ENCODE data around the gene GPR156.

DNA sequence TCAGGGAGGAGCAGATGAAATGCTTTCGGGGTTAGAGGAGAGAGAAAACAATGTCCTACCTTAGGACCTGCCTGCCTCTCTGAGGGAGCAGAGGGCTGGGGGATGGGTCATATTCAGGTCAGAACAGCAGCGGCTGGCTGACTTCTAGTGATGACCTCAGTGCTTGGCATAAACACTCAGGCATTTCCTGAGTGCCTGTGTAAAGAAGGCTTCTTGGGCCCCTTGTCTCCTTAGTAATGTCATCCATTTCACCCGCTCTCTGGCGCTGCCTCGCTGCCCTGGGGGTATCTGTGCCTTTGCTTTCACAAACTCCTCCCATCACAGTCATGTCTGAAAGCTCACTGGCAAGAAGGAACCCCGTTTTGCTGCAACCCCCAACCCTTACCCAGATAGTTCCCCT is 107.9 kb downstream of the GPR156 start:
- TF ChIP-seq EP300 (IDR thresholded peaks at IDR 0.05; ENCODE audit: borderline replicate concordance in 1 of 2, low read depth in 1 of 2, low read length in 1 of 2) (peak in 1 of 2 experiments; percentile 87; a peak in 2 of 4 replicates), RAD21 (IDR thresholded peaks at IDR 0.05; ENCODE audit: low read length) (no peak; the same call in 1 of the 2 replicates), RCOR1 (IDR thresholded peaks at IDR 0.05; ENCODE audit: low read length) (no peak)
- TF ChIP-seq, protein P1, sequence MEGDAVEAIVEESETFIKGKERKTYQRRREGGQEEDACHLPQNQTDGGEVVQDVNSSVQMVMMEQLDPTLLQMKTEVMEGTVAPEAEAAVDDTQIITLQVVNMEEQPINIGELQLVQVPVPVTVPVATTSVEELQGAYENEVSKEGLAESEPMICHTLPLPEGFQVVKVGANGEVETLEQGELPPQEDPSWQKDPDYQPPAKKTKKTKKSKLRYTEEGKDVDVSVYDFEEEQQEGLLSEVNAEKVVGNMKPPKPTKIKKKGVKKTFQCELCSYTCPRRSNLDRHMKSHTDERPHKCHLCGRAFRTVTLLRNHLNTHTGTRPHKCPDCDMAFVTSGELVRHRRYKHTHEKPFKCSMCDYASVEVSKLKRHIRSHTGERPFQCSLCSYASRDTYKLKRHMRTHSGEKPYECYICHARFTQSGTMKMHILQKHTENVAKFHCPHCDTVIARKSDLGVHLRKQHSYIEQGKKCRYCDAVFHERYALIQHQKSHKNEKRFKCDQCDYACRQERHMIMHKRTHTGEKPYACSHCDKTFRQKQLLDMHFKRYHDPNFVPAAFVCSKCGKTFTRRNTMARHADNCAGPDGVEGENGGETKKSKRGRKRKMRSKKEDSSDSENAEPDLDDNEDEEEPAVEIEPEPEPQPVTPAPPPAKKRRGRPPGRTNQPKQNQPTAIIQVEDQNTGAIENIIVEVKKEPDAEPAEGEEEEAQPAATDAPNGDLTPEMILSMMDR (IDR thresholded peaks at IDR 0.05), result peak; percentile 18; the same call in 1 of the 2 replicates
